GM19467 (cell line): ENCODE measurements around the gene IPO11.

Experiments
- ATAC-seq: cut with Tn5 transposase; IDR thresholded peaks from one replicate; pipeline ENCODE4 v1.9.1; 2021; ENCODE audit warnings: mild to moderate bottlenecking, moderate library complexity; ENCODE audit not compliant: unreplicated experiment

IPO11 gene

DNA sequence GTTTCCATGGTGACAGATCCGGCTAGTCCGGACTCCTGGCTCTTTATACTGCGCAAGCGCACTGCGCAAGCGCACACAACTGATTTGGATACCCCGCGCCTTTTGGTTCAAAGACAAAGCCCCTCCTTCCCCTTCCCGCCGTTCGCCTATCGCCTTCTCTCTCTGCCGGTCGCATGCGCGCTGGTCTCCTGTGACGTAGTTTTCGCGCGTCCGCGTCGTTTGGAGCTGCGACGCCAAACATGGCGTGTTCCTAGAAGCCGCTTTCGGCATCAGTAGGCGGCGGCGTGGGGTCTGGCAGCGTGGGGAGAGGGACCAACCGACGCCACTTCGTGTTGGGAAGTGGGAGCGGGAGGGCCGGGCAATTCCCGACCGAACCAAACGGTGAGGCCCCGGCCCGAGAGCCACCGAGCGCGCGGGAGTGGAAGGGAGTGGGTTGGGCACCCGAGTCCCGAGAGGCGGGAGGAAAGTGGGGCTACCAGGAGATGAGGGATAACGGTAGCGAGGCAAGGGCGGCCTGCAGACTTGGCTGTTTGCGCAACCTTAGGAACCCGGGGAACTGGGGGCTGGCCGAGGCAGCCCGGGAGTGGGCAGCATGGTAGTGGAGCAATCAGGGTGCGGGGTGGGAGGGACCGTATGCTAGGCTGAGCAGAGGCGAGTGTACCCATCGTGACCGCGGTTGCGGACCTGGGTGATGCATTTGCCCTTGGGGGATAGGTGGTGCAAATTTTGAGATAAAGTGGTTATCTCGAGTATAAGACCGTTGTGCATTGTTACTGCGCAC is at the start of gene IPO11:
Gene IPO11, plus strand, starts transcription at position 215 of the 781 bp plus-strand sequence. CDS start 24,517 bp downstream, outside the sequence.
- peak; percentile 97 for ATAC-seq

- ATAC-seq: no peak
Measured at GRCh38 chr5:62369039-62369438, 43.5 kb upstream of the IPO11 start.

GRCh38 chr5:62371409-62371808 is 41.2 kb upstream of the IPO11 start:
- no peak for ATAC-seq

DNA sequence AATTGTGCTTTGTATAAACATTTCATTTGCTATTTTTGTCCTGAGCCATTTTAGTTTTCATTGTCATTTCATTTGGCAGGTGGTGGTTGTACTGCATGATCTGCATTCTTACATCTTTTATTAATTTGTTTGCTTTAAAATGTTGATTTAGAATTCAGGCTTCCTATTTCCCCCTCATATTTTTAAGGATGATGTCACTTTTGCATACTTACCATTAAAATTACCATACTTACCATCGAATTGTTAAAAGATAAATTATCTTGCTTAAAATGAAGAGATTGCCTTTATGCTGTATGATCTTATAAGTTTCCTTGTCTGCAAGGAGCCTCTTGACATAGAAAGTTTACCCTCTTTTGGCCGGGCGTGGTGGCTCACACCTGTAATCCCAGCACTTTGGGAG is 40.0 kb upstream of the IPO11 start:
- no peak for ATAC-seq

DNA sequence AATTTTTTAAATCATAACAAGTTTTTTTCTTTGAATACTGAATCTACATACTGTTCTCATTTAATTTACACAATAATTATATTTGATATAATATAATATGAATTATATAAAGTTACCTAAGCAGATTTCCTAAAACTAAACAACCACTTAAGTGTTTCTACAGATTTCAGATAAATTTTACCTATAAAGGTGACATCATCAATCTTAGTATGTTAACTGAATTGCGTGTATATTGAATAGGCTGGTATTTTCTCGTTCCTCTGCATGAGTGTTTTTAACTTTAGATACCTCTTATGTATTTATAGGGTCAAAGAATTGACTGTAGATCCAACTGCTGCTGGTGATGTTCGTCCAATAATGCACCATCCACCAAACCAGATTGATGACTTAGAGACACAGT is 39.2 kb upstream of the IPO11 start:
- no peak for ATAC-seq

DNA sequence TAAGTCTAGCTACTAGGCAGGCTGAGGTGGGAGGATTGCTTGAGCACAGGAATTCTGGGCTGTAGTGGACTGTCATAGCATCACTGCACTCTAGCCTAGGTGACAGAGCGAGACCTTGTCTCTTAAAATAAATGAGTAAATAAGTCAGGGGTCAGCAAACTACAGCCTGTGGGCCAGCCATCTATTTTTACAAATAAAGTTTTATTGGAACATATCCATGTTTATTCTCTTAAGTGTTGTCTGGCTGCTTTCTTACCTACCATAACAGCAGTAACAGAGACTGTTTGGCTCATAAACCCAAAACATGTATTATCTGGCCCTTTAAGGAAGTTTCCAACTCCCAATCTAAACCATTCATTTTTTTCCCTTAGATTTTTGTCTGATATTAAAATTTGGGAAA is 38.5 kb upstream of the IPO11 start:
- no peak for ATAC-seq

GRCh38 chr5:62375627-62376026 is 36.9 kb upstream of the IPO11 start:
- no peak for ATAC-seq

DNA sequence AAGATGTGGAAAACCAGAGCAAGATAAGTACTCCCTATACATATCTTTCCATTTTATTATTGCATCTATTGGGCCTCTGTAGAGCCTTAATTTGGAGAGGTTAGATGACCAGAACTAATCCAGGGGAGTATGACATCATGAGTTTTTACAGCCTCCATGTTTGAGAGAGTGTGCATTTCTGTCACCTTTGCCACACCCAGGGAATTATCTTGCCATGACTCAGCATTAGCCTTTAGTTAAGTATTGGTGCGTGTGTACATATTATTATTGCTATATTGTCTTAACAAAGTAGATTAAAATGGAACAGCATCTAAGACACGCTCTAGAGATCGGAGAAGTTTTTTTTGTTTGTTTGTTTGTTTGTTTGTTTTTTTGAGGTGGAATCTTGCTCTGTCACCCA is 36.5 kb upstream of the IPO11 start:
- ATAC-seq: no peak

DNA sequence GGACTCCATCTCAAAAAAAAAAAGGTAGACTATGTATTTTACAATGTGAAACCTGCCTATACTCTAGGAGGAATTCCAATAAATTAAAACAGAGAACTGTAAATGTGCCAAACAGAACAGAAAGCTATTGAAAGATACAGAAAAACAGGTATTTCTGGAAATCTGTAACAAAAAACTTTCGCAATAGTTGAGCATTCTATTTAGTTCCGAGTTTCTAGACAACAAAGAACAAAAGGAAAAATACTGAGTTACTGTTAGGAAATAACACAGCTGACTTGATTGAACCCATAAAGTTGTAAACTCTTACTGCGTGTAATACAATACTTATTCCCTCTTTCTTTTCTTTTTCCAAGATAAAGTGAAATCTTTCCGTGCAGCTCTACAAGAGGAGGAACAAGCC is 27.4 kb upstream of the IPO11 start:
- no peak for ATAC-seq

DNA sequence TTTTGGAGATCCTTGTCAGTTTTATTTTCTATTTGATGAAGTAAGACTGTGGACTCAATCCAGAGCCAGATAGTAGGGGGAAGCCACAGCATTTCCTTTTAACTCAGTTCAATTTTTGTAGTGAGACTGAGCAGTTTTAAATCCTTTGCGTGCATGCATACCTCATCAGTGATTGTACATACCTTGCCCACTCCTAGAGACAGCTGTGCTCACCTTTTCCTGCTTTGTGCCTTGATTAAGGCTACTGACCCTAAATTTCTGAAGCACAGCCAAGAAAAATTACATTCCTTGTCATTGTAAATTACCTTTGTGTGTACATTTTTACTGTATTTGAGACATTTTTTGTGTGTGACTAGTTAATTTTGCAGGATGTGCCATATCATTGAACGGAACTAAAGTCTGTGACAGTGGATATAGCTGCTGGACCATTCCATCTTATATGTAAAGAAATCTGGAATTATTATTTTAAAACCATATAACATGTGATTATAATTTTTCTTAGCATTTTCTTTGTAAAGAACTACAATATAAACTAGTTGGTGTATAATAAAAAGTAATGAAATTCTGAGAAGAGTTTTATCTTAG is 26.7 kb upstream of the IPO11 start:
- no peak for ATAC-seq

DNA sequence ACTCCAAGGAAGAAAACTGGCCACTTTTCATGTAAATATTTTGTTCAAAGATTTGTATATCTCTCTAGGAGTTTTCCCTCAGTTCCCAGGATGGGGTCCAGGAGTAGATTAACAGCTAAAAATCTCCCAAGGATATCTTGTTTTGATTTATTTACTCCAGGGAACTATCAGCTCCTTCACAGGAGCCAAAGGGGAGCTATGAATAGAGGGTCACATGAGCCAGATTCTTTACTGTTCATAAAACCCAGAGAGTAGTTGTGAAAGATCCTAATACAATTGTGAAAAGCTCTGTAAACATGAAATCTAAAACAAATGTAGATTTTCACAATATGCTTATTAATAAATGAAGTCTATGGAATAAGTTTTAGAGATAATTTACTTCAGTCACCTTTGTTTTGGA is 25.7 kb upstream of the IPO11 start:
- ATAC-seq: no peak

GRCh38 chr5:62395210-62395950 is 17.2 kb upstream of the IPO11 start:
- ATAC-seq: no peak

DNA sequence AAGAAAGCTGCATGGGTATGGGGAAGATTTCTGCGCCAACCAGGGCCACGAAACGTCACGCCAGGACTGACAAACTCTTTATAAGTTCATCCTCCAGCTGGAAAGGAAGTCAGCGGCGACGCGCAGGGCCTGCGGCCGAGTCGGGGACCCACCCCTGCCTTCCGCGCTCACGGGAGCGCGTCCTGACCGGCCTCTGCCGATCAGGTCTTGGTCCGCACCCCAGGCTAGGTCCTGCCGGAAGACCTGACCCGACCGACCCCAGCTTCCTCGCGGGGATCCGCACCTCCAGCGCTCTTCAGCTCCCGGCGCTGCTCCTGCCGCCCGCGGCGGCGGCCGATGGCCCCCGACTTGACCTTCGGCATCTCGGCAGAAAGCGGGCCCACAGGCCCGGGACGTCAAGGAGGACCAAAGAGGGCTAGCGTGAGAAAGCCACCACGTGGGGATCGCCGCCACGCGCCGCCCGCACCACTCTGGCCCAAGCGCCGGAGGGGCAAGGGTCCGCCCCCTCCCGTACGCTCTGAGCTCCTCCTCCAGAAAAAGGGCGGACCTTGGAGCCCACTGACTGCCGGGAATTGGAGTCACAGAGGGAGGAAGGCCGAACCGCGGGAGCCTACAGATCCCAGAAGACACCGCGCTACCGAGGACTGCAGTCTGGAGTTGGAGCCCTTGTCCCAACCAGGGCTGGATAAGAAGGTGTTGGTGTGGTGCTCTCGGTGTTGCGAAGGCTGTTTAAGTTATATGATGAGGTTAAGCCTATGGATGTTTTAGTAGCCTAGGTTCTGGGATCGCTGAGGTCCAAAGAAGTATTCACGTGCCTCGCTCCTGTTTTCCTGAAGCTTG is 8.9 kb upstream of the IPO11 start, which contains the start of gene DIMT1:
Gene DIMT1, minus strand, starts transcription at position 495 of the 840 bp plus-strand sequence. Its CDS starts 133 bp downstream, at position 362.
- ATAC-seq: peak; percentile 97

DNA sequence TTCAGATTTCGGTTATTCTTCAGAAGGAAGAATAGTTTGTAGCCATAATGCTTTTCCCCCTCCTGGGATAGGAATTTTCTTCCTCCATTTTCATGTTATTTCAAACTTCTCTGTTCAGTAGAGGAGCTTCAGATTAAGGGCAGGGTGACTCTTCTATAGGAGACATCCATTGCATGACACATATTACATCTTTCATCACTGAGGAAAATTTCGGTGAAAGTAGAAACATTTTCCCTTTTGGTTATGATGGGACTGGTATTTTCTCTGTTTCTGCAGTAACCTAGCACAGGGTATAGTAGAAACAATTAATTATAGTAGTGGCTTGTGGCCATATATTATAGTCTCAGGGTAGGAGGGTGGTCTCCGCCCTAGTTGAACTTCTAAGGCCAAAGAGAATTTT is 1.1 kb downstream of the IPO11 start:
- no peak for ATAC-seq

GRCh38 chr5:62418462-62419076 is 6.0 kb downstream of the IPO11 start:
- ATAC-seq: no peak

DNA sequence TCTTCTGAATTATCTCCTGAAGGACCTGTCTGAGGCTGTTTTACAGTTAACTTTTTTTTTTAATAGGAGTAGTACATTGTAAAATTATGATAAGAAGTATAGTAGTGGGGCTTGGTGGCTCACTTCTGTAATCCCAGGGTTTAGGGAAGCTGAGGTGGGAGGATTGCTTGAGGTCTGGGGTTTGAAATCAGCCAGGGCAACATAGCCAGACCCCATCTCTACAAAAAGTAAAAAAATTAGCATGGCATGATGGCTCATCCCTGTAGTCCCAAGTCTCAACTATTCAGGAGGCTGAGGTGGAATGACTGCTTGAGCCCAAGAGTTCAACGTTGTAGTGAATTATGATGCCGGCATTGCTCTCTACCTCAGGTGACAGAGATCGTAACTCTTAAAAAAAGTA is 7.0 kb downstream of the IPO11 start:
- no peak for ATAC-seq

- ATAC-seq: no peak
Measured at GRCh38 chr5:62421414-62421813, 8.9 kb downstream of the IPO11 start.

- ATAC-seq: no peak
Measured at GRCh38 chr5:62424763-62425162, 12.2 kb downstream of the IPO11 start.

GRCh38 chr5:62431735-62432620 is 19.4 kb downstream of the IPO11 start:
- no peak for ATAC-seq
